Islet precursor cell (in vitro differentiated cells): ENCODE results near the gene ENTPD2.

ENCODE experiments used
- DNase-seq: peaks from one replicate; pipeline ENCODE4 v3.0.0-alpha.2; 2018

ENTPD2 gene

DNA sequence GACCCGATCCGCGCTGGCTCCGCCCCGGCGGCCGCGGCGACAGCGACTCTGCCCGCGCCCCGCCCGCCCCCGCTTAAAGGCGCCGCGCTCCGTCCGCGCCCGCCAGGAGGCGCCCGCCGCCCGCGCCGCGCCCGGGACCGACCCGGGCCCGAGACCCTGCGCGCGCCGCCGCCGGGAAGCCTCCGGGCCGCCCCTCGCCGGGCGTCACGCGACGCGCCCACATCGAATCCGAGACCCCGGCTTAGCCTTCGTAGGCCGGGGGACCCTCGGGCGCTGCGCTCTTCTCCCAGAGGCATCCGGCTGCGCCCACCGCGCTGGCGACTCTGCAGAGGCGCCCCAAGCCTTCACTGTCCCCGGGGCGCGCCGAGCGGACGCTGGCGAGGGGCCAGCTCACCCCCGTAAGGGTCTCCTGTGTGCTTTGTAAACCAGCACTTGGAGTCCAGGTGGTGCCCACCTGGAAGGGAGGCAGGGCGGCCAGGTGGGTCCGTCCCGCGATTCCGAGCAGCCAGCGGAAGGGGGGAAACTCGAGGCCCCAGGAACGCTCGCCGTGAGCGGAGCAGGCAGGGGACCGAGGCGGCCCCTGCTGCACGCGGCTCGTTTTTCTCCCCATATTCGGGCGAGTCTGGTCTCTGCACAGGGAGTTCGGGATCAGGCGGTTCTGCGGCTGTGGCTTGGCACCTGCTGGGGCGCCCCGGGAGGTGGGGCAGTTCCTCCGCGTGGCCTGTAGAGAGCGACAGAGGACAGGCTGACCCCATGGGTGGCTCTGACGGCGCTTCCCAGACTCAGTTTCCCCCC is 25.4 kb downstream of the ENTPD2 start:
- no peak for DNase-seq

DNA sequence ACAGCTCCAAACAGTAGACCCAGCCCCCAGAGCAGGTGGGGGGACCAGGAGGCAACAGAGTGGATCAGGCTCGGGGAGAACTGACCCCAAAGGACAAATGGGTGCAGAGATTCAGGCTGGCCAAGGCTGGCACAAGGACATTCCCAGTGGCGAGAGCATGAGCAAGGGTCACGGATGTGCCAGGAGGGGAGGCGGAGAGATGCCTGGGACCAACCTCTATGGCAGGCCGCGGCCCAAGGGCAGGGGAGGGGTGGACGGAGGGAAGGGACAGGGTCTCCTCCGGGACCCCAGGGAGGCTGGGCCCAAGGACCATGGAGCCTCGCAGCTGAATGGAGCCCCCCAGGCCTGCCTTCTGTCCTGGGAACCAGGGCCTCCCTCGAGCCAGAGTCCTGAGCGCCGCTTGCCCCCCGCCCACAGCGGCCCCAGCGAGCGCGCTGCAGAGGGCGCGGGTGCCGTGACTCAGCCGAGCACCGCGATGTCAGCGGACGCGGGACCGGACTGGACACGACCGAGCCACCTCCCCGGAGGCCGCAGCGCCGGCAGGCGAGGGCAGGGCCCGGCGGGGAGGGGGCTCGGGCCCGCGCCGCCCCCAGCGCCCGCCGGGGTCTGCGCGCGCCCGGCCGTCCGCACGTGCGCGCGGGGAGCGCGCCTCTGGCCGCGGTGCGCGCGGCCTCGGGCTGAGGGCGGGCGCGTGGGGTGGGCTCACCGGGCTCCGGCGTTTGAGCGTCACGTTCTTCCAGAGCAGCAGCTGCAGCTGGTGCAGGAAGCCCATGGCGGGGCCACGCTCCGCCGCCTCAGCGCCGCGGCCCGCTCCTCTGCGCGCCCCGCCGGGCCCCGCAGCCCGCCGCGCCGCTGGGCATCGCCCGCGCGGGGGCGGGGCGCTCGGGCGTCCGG is 26.2 kb downstream of the ENTPD2 start, which contains the start of gene ABCA2:
TSS of gene ABCA2 (minus strand) at position 869 of the 894 bp plus-strand sequence. CDS start at position 772, 97 bp downstream.
- DNase-seq = no peak

DNA sequence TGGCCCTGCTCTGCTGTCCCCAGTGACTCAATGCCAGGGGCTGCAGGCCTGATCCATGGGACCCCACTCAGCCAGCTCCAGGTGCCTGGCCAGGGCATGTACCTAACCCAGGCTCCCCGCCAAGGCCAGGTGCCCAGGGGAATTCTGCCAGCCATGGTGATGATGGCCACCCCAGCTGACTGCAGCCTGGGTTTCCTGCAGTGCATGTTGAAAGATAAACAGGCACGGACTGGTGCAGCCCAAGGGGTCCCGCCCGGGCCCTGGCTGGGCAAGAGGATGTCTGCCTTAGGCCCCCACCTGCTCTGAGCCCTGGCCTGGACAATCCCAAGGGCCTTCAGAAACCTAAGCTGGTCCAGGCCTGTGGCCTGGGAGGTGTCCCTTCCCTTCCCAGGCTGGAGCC is 27.0 kb downstream of the ENTPD2 start:
- no peak for DNase-seq

DNA sequence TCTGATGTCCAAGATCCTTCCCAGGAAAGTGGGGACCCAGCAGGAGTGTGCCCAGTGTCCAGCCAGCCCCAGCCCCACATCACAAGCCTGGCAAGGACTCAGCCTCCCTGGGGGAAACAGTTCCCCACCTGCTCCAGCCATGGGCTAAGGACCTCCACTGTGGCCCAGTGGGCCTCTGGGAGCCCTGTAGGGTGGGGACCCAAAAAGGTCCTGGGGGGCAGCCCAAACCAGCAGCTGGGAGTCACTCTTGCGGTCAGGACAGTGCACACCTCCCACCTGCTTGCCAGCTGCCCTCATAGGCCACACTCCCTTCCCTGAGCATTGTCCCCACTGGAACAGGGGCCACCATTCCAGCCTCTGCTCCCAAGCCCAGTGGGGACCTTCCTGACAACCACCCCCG is 27.5 kb downstream of the ENTPD2 start:
- no peak for DNase-seq

DNA sequence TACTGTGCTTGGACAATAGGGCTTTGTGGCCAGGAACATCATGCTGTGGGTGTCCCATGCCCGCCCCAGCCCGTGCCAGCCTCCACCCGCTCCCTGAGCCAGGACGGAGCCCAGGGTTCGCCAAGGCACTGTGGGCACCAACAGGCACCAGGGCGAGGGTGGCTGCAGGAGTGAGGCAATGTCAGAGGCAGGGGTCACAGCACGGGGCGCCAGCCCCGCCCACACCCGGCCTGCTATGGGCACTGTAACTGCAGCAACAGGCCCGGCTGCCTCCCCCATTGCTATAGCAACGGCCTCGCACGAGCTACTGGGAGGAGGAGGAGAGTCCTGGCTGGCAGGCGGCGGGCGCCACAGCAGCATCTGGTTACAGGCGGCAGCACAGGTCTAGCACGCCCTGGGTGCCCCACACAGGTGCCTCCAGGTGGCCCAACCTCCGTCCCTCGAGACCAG is 28.3 kb downstream of the ENTPD2 start:
- DNase-seq = no peak

DNA sequence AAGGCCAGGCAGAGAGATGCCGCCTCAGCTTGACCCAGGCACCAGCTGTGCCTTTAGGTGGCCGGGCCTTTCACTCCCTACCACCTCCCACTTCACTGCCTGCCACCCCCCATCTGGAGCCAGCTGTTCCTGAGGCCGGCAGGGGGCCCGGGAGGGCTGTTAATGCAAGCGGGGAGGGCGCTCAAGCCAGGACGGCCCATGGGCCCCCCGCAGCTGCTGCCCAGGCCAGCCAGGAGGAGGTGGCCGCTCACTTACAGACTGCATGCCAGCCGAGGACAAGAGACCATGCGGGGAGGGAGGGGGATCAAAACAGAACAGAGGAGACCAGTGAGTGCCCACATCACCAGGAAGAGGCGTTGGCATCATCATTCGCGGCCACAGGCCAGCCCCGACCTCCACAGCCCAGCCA is 30.3 kb downstream of the ENTPD2 start:
- no peak for DNase-seq

DNA sequence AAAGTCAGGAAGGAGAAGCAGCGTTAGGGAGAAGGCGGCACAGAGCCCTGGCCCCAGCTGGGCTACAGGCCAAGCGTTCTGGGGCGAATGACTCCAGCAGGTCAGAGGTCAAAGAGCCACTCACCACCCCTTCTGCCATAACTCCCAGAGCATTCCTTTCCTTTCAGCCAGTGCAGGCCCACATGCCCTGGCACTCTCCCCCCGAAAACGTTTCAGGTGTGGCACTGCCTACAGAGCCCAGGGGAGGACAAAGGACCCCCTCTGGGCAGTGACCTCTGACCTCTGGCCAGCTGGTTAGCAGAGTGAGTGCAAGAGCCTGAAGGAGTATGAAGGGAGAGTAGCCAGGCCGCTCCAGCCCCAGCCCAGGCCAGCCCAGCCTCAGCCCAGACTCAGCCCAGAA is 30.7 kb downstream of the ENTPD2 start:
- no peak for DNase-seq

DNA sequence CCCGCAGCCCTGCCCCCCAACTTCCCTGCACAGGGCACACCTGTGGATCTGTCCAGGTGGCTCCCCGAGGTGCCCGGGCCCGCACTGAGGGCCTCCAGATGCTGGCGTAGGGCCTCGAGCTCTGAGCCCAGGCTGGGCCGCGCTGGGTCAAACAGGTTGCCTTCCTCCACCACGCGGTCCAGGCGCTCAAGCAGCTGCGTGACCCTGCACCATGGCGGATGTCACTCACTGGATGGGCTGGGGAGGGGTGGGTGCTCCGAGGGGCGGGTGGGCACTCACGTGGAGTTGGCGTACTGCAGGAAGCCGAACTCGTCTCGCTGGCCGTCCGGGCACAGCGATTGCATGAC is 31.2 kb downstream of the ENTPD2 start:
- DNase-seq = no peak

DNA sequence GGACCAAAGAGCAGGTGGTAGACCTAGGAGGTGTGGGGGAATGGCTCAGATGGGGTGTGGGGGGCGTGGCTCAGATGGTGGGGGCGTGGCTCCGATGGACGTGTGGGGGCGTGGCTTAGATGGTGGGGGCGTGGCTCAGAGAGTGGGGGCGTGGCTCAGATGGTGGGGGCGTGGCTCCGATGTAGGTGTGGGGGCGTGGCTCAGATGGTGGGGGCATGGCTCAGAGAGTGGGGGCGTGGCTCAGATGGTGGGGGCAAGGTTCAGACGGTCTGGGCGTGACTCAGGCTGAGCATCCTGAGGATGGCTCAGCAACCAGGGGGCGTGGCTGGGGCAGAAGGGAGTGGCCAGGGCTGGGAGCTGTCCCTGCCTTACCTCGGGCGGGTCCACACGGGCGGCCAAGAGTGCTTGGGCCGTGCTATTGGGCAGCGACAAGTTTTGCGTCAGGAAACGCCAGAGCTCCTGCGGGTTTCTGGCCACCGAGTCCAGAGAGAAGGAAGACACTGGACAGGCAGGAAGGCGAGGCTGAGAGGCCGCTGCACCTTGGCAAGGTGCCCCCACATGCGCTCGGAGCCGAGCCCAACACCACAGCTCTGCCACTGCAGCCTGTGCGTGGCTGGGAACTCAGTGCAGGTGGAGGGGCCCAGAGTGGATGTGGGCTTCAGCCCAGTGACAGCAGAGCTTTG is 31.7 kb downstream of the ENTPD2 start:
- peak; percentile 89 for DNase-seq

DNA sequence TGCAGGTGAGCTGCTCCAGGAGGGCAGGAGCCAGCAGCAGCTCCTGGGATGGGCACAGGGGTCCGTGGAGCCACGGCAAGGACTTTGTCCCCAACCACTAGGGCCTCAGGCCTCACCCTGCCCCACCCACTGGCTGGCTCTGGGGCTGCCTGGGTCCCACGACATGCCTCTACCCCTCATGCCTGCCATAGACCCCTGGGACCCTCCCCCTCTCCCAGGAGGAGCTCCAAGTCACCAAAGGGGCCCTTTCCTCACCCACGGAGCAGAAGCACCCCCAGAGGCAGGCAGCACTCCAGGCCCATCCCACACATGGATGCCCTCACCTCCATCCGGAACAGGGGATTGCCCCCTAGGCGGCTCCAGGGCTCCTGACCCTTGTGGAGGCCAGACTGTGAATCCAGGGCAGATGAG is 32.3 kb downstream of the ENTPD2 start:
- DNase-seq = no peak

DNA sequence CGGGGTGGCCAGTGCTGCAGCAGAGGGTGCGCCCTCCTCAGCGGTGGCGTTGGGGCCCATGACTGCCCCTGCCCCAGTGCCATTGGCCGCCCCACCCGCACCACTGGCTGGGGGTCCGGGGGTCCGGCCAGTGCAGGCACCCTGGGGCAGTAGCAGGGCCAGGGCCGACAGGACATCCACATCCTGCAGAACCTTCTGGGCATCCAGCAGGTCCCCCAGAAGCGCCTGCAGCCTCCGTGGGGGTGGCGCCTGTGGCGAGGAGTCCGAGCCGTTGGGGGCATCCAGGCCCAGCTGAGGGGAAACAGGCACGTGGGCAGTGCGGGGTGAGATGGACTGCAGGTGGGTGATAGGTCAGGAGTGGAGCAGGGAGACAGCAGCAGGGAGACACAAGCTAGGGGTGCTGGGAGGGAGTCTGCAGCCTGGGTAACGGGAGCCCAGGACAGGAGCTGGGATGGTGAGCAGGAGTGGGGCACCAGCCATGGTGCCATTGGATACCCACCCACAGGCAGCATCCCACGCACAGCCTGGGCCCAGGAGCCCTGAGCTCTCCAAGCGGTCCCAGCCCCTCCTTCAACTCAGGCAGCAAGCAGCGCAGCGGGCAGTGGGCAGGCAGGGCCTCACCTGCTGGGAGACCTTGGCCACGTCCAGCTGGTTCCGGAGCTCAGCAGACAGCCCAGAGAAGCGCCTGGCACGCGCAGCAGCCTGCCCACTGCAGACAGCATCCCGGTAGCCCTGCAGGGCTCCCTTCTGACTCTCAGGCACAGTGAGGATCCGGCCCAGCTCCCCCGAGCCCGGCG is 32.9 kb downstream of the ENTPD2 start:
- DNase-seq = no peak

DNA sequence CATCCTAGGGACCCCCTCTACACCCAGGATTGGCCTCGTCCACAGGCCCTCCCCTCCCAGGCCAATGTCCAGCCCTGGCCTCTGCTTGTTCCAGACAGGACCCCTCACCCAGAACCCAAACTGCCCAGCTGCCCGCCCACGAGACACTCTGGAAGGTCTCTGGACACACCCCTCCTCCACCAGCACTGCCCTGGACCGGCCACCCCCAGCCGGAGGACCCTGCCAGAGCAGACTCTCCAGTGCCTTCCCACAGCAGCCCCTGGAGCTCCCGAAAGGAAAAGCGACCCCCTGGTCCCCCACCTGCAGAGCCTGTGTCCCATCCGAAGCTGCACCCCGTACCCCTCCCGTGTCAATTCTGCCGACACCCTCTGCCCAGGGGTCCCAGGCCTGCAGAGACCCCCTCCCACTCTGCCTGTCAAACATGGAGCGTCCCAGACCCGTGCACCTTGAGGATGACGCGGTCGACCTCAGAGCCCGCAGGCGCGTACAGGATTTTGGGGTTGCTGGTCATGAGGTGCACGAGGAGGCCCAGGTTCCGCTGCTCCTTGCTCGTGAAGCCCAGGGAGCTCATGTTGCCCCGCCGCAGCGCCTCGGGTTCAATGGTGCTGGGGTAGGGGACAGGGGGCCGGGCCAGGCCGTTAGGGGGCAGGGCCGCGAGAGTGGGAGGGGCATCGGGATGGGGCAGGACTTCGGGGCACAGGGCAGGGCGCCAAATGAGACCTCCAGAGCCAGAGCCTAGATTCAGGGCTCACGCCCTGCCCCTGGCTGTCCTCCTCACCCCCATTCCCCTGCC is 33.8 kb downstream of the ENTPD2 start:
- no peak for DNase-seq

DNA sequence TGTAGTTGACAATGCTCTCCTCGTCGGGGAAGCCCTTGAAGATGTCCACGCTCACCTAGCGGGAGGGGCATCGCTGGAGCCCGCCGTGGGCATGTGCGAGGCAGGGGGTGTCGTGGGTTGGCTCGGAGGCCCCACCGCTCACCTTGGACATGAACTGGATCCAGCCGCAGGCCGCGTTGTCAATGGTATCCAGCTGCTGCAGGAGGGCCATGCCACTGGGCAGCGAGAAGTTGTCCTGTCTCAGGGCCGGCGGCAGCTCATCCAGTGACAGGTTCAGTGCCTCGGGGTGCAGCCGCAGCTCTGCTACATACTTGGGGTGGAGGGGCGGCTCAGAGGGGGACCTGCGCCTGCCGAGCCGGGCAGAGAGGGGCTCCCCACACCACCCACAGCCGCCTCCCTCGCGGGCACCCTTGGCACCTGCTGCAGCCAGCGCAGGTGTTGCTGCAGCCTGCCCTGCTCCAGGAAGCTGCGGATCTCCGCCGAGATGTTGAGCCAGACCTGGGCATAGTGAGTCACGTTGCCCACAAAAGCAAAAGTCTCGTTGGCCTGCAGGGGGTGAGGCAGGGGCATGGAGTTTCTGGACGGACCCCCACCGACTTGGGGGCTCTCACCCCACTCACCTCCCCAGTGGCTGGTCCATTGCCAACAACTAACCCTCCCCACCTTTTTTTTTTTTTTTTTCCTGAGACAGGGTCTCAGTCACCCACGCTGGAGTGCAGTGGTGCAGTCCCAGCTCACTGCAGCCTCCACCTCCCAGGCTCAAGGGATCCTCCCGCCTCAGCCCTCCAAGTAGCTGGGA is 34.9 kb downstream of the ENTPD2 start:
- DNase-seq = no peak

DNA sequence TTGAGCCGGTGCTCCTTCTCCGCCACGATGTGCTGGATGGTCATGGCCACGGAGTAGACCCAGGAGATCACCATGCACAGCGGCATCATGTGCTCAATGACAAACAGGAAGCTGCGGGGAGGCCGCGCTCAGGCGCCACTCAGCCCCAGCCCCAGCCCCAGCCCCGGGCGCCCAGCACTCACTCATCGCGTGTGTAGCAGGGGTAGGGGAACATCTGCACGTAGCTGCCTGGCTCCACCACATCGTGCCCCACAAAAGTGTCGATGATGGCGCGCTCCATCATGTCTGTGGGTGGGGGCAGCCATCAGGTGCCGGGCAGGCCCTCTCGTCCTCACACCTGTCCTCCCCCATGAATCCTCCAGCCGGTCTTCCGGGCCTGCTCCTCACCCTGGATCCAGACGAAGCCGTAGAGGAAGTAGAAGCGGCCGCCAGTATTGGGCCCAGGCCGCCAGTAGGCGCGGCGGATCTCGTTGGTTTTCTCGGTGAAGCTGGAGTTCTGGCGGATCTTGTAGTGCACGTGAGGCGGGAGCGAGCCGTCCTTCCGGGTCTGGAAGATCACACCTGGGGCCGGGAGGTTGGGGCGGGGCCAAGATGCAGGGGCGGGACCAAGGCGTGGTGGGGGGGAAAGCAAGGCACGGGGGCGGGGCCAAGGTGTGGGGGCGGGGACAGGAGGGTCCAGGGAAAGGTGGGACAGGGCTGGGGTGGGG is 35.9 kb downstream of the ENTPD2 start:
- no peak for DNase-seq

DNA sequence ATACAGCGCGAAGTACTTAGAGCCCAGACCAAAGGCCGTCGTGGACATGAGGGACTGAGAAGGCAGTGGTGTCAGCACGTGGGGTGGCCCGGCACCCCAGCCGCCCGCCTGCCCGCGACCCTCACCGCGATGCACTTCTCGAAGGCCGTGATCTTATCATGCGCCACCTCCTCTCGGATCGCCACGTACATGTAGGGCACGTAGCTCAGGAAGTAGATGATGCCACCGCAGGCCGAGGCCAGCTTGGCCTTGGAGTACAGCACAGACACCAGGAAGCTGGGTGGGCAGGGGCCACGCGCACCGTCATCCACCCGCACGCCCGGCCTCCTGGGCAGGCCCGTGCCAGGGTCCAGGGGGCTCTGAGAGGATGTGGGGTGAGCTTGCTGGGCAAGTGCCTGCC is 36.8 kb downstream of the ENTPD2 start:
- DNase-seq = no peak

DNA sequence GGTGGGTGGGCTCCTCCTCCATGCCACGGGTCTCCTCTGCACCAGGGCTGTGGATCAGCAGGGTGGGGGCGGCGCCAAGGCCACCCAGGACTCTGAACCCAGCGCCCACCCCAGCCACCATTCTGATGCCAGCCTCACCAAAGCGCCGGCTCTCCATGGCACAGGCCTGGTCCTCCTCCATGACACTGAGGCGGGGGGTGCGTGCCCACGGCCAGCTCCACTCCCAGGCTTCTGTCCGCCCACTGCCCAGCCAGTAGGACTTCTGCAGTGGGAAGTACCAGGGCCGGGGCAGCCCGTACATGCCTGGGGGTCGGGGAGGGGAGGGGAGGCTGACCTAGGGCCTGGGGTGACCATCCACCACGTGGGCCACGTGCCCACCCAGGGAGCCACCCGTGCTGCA is 37.4 kb downstream of the ENTPD2 start:
- no peak for DNase-seq

DNA sequence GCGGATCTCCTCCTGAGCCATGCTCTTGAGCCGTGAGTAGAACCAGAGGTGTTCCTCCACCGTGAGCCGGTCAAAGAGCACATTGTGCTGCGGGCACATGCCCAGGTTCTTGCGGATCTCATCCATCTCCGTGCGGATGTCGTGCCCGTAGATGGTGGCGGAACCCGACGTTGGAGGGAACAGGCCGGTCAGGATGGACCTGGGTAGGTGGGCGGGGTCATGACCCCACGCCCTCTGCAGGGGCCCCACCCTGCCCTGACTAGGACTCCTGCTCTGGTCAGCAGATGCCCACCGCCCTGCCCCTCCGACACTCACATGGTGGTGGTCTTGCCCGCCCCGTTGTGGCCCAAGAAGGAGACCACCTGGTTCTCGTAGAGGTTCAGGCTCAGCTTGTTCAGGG is 37.9 kb downstream of the ENTPD2 start:
- no peak for DNase-seq

DNA sequence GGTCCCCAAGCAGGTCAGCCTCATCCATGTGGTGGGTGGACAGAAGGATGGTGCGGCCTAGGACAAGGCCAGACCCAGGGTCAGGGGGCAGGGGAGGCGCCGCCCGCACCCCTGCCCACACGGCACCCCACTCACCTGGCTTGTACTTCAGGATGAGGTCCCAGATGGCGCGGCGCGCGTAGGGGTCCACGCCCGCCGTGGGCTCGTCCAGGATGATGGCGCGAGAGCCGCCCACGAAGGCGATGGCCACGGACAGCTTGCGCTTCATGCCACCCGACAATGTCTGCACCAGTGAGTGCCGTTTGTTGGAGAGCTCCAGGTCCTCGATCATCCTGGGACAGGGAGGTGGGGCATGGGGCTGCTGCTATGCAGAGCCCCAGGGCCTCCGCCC is 38.3 kb downstream of the ENTPD2 start:
- no peak for DNase-seq

DNA sequence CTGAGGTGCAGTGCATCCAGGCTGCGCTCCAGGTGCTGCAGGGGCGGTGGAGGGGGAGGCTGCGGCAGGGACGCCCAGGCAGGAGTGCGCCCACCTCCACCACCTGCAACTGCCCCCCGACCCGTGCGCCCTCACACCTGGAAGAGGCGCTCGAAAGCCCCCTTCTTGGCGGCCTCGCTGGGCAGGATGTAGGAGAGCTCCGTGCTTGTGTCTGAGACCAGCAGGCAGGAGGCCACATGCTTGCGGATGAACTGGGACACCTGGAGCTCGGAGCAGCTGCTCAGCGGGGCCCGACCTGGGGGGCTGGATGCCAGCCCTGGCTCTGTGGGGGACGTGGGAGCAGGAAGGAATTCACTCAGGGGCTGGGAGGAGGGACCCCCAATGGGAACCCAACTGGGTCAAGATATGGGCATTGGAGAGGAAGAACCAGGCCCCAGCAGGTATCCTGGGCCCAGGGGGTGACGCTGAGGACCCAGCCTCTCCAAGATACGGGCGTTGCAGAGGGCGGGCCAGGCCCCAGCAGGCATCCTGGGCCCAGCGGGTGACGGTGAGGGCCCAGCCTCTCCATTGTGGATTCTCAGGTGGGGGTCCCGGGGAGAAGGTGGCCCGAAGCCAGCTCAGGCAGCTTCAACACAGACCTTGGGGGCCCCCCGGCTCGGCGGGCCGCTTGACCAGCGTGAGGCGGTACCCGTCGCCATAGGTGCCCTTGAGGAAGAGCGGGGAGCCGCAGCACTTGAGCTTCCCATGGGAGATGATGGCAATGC is 38.9 kb downstream of the ENTPD2 start:
- no peak for DNase-seq
